GM19455 (cell line): ENCODE results near the gene TM9SF4.

Source experiments
- ATAC-seq: cut with Tn5 transposase; IDR thresholded peaks from one replicate; pipeline ENCODE4 v1.9.1; 2021; ENCODE audit not compliant: unreplicated experiment

The TM9SF4 gene

GRCh38 chr20:32205843-32206759 lies 96.6 kb downstream of the TM9SF4 start:
- no peak for ATAC-seq

DNA sequence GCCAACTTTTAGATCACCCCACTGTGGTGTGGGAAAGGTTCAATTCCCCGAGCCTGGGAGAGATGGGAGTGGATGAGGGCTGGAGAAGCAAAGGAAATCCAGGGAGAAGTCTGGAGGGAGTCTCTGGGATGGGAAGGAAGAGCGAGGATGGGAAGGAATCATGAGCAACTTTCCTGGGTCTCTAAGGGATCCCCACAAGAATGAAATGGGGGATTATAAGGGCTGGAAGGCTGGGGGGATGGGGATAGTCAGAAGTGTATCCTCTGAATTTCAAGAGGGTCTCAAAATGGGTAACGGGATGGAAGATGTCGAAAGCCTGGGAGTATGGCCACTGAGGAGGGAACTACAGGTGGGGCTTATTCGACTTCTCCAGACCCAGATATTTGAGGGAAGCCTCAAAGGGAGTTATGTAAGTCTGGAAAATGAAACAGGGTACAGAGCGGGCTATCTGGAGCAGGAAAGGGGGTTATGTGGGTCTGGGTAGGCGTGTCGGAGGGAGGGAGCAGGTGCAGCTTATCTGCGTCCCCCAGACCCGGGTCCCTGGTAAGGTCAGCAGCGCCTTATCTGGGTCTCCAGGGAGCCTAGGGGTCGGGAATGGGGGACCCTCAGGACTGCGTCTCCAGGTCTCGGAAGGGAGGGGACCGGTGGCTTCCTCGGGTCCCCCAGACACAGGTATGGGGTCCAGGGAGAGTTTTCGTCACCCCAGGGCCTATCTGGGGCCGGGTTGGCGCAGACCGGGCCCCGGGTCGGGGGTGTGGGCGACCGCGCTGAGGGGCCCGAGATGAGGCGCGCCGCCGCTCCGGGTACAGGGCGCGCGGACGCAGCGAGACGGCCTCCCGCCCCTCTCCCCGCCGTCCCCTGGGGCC lies 97.5 kb downstream of the TM9SF4 start:
- ATAC-seq, result peak; percentile 9

DNA sequence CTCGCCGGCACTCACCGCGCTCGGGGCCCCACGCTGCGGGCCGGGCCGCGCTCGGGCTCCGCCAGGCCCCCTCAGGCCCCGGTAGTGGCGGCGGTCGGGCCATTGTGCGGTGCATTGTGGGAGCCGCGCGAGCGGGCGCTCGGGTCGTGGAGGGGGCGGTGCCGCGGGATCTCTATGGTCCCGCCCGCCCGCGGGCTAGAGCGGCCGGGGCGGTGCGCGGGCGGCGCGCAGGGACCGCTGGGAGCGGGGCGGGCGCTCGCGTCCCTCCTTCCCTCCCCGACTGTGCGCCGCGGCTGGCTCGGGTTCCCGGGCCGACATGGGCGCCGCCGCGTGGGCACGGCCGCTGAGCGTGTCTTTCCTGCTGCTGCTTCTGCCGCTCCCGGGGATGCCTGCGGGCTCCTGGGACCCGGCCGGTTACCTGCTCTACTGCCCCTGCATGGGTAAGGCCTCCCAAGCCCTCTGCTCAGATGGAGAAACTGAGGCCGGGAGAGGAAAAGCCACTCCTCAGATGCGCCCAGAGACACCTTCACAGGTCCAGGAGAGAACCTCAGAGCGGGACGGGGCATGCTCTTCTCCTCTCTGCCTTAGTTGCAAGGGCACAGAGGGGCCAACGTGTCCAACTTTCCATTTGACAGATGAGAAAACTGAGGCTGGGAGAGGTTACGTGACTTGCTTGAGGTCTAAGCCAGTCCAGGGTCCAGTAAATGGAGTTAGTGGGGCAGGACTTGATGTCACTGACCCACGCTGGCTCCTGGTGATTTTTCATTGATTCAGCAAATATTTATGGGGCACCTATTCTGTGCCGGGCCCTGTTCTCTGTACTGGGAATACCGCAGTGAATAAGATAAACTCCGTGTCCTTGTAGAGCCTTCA lies 98.3 kb downstream of the TM9SF4 start, which contains the start of the genes PLAGL2 and POFUT1:
TSS of gene PLAGL2 (minus strand) at position 118 of the 873 bp plus-strand sequence. CDS start 5,565 bp downstream, outside the sequence.
TSS of gene POFUT1 (plus strand) at position 255 of the 873 bp plus-strand sequence. CDS start at position 317, 62 bp downstream.
- peak; percentile 84 for ATAC-seq

DNA sequence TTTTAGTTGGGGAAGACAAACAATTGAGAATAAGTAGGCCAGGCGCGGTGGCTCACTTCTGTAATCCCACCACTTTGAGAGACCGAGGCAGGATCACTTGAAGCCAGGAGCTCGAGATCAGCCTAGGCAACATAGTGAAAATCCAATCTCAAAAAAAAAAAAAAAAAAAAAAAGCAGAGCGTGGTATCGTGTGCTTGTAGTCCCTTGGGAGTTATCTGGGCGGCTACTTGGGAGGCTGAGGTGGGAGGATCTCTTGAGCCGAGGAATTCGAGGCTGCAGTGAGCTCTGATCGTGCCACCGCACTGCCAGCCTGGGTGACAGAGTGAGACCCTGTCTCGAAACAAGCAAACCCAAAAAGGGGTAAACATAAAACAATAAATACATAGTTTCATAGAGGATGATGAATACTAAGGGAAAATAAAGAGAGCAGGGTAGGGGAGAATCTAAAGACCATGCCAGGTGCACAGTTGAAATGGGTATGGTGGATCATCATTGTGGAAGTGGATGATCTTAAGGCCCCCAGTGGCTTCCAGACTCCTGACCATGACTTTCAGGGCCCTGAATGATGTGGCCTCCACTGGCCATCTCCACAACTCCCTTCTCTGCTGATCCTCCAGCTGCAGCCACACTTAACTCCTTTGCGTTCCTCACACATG lies 99.1 kb downstream of the TM9SF4 start:
- ATAC-seq, result no peak

- ATAC-seq, result no peak
These were observed 100.5 kb downstream of the TM9SF4 start for GRCh38 chr20:32209850-32210605.

DNA sequence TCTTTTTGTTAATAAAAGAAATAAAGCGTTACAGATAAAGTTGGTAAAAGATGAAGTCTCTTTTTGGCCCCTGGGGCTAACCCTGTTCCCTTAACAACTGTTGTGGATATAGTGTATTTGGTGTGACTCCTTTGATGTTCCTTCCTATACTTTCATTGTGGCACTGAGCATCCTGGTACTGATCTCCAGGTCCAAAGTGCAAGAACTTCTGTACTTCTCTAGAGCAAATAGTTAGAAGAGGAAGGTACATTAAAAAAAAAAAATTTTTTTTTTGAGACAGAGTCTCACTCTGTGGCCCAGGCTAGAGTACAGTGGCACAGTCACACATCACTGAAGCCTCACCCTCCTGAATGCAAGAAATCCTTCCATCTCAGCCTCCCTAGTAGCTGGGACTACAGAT lies 104.4 kb downstream of the TM9SF4 start:
- no peak for ATAC-seq

GRCh38 chr20:32215147-32215546 lies 105.6 kb downstream of the TM9SF4 start:
- no peak for ATAC-seq

- ATAC-seq, result no peak
These were observed 106.2 kb downstream of the TM9SF4 start for GRCh38 chr20:32215729-32216128.

GRCh38 chr20:32216179-32217142 lies 106.9 kb downstream of the TM9SF4 start:
- ATAC-seq, result no peak
